HAP-1 (cell line): ENCODE data around the gene RBM10.
"Not testable (repeated sequence)": the region's sequence is repeated elsewhere in the genome, so short reads cannot be mapped to it uniquely, and the experiment has no call there.

Source experiments
- DNase-seq, 2 experiments: peaks; one replicate each; pipeline ENCODE4 v3.0.0-alpha.2; 2016 to 2020; ENCODE audit warnings: low spot score in 2 of 2
- H3K27me3 ChIP-seq: fragments of 250-450 bp; sonication (Bioruptor Pico); 2 replicates; pipeline ENCODE4 v1.5.1; 2020; ENCODE audit warnings: low read depth, mild to moderate bottlenecking, moderate library complexity
- H3K36me3 ChIP-seq: fragments of 250-450 bp; sonication (Bioruptor Pico); replicated peaks from 2 replicates; pipeline ENCODE4 v1.5.1; 2020; ENCODE audit warnings: mild to moderate bottlenecking
- H3K4me1 ChIP-seq: fragments of 250-450 bp; sonication (Bioruptor Pico); 2 replicates; pipeline ENCODE4 v1.5.1; 2020; ENCODE audit warnings: mild to moderate bottlenecking
- H3K4me3 ChIP-seq: fragments of 250-450 bp; sonication (Bioruptor Pico); 2 replicates; pipeline ENCODE4 v1.5.1; 2020; ENCODE audit warnings: mild to moderate bottlenecking, moderate library complexity
- H3K9me3 ChIP-seq: fragments of 250-450 bp; sonication (Bioruptor Pico); 2 replicates; pipeline ENCODE4 v1.5.1; 2020; ENCODE audit warnings: mild to moderate bottlenecking, moderate library complexity
- in situ Hi-C: fragments of 300-500 bp; cut with MboI; formaldehyde crosslinking; loops from 3 replicates; pipeline ENCODE4 v1.14.3; 2020; ENCODE audit warnings: low sequenced_read_pairs, inconsistent platforms, mixed read lengths

The RBM10 gene, protein sequence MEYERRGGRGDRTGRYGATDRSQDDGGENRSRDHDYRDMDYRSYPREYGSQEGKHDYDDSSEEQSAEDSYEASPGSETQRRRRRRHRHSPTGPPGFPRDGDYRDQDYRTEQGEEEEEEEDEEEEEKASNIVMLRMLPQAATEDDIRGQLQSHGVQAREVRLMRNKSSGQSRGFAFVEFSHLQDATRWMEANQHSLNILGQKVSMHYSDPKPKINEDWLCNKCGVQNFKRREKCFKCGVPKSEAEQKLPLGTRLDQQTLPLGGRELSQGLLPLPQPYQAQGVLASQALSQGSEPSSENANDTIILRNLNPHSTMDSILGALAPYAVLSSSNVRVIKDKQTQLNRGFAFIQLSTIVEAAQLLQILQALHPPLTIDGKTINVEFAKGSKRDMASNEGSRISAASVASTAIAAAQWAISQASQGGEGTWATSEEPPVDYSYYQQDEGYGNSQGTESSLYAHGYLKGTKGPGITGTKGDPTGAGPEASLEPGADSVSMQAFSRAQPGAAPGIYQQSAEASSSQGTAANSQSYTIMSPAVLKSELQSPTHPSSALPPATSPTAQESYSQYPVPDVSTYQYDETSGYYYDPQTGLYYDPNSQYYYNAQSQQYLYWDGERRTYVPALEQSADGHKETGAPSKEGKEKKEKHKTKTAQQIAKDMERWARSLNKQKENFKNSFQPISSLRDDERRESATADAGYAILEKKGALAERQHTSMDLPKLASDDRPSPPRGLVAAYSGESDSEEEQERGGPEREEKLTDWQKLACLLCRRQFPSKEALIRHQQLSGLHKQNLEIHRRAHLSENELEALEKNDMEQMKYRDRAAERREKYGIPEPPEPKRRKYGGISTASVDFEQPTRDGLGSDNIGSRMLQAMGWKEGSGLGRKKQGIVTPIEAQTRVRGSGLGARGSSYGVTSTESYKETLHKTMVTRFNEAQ

DNA sequence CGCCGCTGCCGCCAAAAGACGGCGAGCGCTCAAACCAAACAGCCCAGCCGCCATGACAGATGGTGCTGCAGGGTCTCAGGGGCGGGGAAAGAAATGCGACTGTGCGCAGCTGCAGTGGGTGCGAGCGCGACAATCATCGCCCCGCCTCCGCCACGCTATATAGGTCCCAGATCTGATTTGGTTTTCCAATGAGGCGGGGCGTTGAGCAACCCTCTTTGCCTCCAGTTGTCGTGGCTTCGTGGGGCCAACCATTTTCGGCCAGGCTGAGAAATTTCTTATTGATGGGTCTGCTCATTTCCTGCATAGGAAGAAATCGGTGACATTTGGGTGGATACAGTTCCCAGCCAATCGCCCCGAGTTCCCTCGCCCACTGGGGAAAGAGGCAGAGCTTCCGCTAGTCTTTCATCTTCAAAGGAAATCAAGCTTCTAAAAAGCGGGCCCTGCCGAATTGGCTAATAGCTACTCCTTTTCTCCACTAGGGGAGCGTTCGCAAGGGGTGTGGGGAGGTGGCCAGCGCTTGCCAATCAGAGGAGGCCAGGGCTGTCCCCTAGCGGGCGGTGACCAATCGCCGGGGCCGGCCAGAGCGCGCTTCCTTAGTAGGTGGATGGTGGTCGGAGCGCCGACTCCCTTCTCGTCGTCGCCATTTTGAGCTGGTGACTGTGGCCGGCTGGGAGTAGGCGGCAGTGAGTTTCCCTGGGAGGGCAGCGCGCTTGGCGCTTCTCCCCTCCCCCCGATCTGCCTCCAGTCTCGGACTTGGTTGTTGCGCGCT, at the start of gene RBM10, which contains the start of gene NDUFB11:
Gene RBM10 (plus strand): TSS at position 596 of the 769 bp plus-strand sequence. CDS start 2,261 bp downstream, outside the sequence.
Gene NDUFB11 (minus strand): TSS at position 77 of the 769 bp plus-strand sequence. CDS start 23 bp downstream, at position 54.
- in situ Hi-C loops: no loop called here
- Histone ChIP-seq H3K9me3 (no peaks in the 10 kb centered on the region), H3K27me3 (no peaks in the 10 kb centered on the region), H3K36me3 (peaks cover 49% of the 10 kb centered on the region), H3K4me3 (peak within 1 kb of the TSS; percentile 97), H3K4me1 (no peaks in the 10 kb centered on the region)
- DNase-seq: peak; percentile 97 to 99

DNA sequence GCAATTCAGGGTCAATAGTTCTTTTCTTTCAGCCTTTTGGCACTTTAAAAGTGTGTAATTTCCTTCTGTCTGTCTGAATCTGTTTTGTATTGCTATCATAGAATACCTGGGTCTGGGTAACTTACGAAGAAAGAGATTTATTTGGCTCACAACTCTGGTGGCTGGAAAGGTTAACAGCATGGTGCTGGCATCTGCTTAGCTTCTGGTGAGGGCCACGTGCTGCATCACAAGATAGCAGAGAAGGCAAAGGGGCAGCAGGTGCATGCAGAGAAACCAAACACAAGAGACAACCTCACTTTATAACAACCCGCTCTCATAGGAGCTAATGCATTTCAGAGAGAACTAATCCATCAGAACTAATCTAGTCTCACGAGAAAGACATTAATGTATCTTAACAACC, 48.0 kb upstream of the RBM10 start:
- Histone ChIP-seq H3K9me3 (no peaks in the 10 kb centered on the region), H3K27me3 (peaks cover 19% of the 10 kb centered on the region), H3K36me3 (no peaks in the 10 kb centered on the region), H3K4me3 (no peak overlapping the region), H3K4me1 (no peaks in the 10 kb centered on the region)
- no peak for DNase-seq
- in situ Hi-C loops: loop anchor here (10.0 kb wide), 1 partner anchor 62 kb away; no protein-coding TSS in a partner anchor

- peak; percentile 43 to 59 for DNase-seq
- in situ Hi-C loops: loop anchor here (10.0 kb wide), 1 partner anchor 64 kb away; no protein-coding TSS in a partner anchor
Observed at GRCh38 chrX:47098338-47099094, 46.5 kb upstream of the RBM10 start.

DNA sequence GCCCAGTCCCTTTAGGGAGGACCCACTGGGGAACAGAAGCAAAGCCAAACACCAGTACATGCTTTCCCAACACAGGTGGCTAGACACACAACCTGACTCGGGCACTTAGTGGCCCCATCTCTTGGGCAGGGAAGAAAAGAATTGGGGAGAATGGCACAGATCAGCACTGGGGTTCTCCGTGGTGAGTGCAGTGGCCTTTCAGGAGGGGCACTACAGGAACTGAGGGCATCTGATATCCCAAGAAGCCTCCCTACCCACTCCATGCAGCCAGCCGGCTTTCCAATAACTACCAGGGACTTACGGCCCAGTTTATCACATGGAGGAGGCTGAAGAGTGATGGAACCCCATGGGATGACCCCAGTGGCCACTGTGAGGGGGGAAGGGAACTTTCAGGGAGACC, 43.8 kb upstream of the RBM10 start:
- no peaks in the 10 kb centered on the region for H3K4me1 ChIP-seq
- DNase-seq: no peak
- in situ Hi-C loops: no loop called here
- H3K27me3 ChIP-seq: 0 out of 2 replicates have a peak, but pooled peaks cover 3% of the 10 kb centered on the region
- H3K36me3 ChIP-seq: no peaks in the 10 kb centered on the region
- no peaks in the 10 kb centered on the region for H3K9me3 ChIP-seq
- no peak overlapping the region for H3K4me3 ChIP-seq

More at GRCh38 chrX:47098338-47099094, 46.5 kb upstream of the RBM10 start:
- H3K4me3 ChIP-seq: no peak overlapping the region
- peaks cover 9% of the 10 kb centered on the region for H3K27me3 ChIP-seq
- no peaks in the 10 kb centered on the region for H3K4me1 ChIP-seq
- H3K9me3 ChIP-seq: no peaks in the 10 kb centered on the region
- H3K36me3 ChIP-seq: no peaks in the 10 kb centered on the region

DNA sequence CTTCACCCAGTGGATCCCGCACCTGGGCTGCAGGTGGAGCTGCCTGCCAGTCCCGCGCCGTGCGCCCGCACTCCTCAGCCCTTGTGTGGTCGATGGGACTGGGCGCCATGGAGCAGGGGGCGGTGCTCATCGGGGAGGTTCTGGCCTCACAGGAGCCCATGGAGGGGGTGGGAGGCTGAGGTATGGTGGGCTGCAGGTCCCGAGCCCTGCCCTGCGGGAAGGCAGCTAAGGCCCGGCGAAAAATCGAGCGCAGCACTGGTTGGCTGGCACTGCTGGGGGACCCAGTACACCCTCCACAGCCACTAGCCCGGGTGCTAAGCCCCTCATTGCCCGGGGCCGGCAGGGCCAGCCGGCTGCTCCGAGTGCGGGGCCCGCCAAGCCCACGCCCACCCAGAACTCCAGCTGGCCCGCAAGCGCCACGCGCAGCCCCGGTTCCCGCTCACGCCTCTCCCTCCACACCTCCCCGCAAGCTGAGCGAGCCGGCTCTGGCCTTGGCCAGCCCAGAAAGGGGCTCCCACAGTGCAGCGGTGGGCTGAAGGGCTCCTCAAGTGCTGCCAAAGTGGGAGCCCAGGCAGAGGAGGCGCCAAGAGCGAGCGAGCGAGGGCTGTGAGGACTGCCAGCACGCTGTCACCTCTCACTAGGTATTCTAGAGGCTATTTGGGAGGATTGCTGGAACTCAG, 33.9 kb upstream of the RBM10 start:
- H3K27me3 ChIP-seq, H3K4me3 ChIP-seq, H3K4me1 ChIP-seq, in situ Hi-C loops, DNase-seq, H3K9me3 ChIP-seq, H3K36me3 ChIP-seq: not testable (repeated sequence)

DNA sequence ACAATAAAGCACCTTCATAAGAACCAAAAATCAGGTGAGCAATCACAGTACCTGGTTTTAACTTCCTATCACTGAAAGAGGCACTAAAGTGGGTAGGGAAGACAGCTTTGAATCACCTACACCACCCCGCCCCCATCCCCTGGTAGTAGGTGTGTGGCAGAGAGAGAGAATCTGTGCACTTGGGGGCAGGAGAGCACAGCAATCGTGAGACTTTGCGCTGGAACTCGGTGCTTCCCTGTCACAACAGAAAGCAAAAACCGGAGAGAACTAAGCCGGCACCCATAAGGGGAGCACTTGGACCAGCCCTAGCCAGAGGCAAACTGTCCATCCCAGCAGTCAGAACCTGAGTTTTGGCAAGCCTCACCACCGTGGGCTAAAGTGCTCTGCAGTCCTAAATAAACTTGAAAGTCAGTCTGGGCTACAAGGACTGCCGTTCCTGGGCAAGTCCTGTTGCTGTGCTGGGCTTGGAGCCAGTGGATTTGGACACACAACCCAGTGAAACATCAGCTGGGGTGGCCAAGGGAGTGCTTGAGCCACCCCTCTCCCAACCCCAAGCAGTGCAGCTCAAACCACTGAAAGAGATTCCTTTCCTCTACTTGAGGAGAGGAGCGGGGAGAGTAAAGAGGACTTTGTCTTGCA, 32.6 kb upstream of the RBM10 start:
- Histone ChIP-seq H3K4me1 (no peaks in the 10 kb centered on the region), H3K36me3 (no peaks in the 10 kb centered on the region), H3K9me3 (no peaks in the 10 kb centered on the region; the same call in 1 of the 2 replicates), H3K27me3 (no peaks in the 10 kb centered on the region), H3K4me3 (no peak overlapping the region)
- no peak for DNase-seq
- in situ Hi-C loops: no loop called here

DNA sequence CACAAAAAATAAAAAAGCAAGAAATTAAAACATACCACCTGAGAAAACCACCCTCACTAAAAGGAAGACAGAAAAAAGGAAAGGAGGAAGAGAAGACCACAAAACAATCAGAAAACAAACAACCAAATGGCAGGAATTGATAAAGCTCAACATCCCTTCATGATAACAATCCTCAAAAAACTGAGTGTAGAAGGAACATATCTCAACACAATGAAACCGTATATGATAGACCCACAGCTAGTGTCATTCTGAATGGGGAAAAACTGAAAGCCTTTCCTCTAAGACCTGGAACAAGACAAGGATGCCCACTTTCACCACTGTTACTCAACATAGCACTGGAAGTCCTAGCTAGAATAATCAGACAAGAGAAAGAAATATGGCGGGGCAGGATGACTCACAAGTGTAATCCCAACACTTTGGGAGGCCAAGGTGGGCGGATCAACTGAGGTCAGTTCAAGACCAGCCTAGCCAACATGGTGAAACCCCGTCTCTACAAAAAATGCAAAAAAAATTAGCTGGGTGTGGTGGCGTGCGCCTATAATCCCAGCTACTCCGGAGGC, 28.4 kb upstream of the RBM10 start:
- H3K4me1 ChIP-seq, in situ Hi-C loops, H3K27me3 ChIP-seq, H3K36me3 ChIP-seq, DNase-seq, H3K4me3 ChIP-seq, H3K9me3 ChIP-seq: not testable (repeated sequence)

DNA sequence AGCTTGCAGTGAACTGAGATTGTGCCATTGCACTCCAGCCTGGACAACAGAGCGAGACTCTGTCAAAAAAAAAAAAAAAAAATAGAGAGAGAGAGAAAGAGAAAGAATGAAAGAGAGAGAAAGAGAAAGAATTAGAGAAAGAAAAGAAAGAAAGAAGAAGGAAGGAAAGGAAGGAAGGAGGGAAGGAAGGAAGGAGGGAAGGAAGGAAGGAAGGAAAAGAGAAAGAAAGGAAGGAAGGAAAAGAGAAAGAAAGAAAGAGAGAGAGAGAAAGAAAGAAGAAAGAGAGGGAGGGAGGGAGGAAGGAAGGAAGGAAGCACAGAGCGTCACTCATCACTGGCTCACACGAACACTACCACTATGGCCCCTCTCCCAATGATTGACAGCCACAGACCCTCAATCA, 20.6 kb upstream of the RBM10 start:
- DNase-seq, H3K27me3 ChIP-seq, H3K4me3 ChIP-seq, H3K4me1 ChIP-seq, H3K9me3 ChIP-seq, H3K36me3 ChIP-seq, in situ Hi-C loops: not testable (repeated sequence)

GRCh38 chrX:47129157-47129898, 15.7 kb upstream of the RBM10 start:
- Histone ChIP-seq H3K36me3 (no peaks in the 10 kb centered on the region), H3K4me3 (peak overlapping the region; percentile 53), H3K9me3 (no peaks in the 10 kb centered on the region), H3K27me3 (no peaks in the 10 kb centered on the region), H3K4me1 (peaks cover 5% of the 10 kb centered on the region)
- in situ Hi-C loops: no loop called here
- peak; percentile 92 to 97 for DNase-seq

- Histone ChIP-seq H3K4me3 (peak overlapping the region; percentile 53), H3K36me3 (no peaks in the 10 kb centered on the region), H3K4me1 (peaks cover 5% of the 10 kb centered on the region), H3K9me3 (no peaks in the 10 kb centered on the region), H3K27me3 (no peaks in the 10 kb centered on the region)
- DNase-seq: peak in 1 of 2 experiments; percentile 25
- in situ Hi-C loops: no loop called here
Observed at GRCh38 chrX:47129899-47130358, 15.1 kb upstream of the RBM10 start.

- H3K4me3 ChIP-seq: no peak overlapping the region
- peaks cover 5% of the 10 kb centered on the region for H3K4me1 ChIP-seq
- H3K36me3 ChIP-seq: no peaks in the 10 kb centered on the region
- H3K27me3 ChIP-seq: no peaks in the 10 kb centered on the region
- H3K9me3 ChIP-seq: no peaks in the 10 kb centered on the region
- in situ Hi-C loops: no loop called here
- no peak for DNase-seq
Observed at GRCh38 chrX:47133493-47133892, 11.5 kb upstream of the RBM10 start.
